HUDEP-2 (cell line): ENCODE results near the gene FGGY.

Experiments used
- DNase-seq, 76 experiments: peaks; one replicate each; lab custom pipeline; 2025; ENCODE audit not compliant: unreplicated experiment in 76 of 76; lab: John Stamatoyannopoulos, UW

FGGY gene

DNA sequence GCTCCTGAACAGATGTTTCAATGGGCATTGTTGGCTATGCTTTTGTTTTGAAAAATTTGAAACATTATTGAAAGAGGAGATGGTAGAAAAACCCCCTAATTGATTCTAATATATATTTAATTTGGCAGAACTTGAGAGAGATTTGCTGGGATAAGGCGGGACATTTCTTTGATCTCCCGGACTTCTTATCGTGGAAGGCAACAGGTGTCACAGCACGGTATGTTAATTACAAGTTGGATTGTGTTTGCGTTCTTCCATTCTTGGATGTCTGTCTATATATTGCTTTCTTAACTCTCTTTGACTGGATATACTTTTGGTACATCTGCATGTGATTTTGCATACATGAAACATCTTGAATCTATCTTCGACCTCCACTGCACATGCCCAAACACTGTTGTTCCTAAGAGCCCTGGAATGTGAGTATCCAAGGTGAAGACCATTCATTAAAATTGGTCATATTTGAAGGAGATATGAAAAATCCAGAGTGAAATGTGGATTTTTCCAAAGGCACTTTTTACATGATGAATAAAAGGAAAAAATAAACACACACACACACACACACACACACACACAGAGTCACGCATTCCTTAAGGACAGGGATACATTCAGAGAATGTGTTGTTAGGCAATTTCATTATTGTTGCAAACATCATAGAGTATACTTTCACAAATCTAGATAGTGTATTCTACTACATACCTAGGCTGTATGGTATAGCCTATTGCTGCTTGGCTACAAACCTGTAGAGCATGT lies 81.9 kb downstream of the FGGY start:
- no peak for DNase-seq

DNA sequence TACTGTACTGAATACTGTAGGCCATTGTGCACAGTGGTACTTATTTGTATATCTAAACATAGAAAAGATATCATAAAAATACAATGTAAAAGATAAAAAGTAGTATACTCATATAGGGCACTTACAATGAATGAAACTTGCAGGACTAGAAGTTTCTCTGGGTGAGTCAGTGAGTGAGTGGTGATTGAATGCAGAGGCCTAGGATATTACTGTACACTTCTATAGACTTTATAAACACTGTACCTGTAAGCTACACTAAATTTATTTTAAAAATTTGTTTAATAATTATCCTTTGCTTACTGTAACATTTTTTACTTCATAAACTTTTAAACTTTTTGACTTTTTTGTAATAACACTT lies 82.5 kb downstream of the FGGY start:
- DNase-seq: no peak

DNA sequence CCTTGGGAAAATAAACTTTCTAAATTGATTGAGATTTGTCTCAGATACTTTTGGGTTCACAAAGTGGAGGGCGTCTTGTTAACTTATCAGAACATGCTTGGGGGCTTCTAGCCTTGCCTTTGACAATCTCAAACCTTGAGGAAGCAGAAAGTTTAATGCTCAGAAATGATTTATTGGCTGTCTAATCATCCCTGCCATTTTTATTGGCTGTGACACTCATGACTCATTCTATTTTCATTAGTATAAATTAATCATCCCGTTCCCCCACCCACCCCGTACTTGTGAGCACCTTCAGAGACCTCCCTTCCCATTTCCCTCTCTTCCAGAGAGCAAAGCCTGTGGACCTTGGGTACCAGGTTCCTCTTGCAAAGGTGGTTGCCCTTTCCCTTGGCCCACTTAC lies 87.1 kb downstream of the FGGY start:
- no peak for DNase-seq

DNA sequence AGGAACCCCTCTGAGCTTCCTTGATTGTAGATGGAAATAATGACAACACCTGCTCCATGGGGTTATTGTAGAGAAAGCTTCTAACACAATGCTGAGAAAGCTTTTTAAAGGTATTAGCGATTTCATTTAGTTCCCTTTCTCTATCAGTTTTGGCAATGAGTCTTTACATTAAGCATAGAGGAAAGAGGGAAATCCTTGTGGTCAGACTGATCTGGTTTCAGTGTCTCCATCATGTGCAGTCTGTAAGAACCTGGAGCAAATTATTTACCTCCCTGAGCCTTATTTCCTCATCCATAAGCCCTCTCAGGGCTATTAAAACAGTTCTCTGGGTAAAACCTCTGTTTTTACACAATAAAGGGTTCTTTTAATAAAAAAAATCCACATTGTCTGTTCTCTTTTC lies 87.5 kb downstream of the FGGY start:
- no peak for DNase-seq

DNA sequence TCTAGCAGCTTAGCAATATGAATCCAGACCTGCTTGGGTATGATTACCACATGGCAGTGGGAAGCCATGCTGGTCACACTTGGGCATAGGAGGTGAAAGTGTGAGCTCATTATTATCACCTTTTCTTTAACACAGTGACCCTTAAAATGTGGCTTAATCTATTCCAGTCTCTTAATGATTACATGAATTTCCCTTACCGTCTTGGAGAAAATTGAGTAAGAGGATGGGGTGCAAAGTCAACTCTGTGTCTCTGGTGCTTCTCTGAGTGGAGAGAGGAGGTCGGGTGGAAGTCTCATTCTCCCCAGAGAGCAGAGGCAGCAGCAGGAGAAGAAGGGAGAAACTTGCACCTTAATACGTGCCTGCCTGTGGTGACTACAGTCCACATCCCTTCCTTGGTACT lies 91.3 kb downstream of the FGGY start:
- no peak for DNase-seq

DNA sequence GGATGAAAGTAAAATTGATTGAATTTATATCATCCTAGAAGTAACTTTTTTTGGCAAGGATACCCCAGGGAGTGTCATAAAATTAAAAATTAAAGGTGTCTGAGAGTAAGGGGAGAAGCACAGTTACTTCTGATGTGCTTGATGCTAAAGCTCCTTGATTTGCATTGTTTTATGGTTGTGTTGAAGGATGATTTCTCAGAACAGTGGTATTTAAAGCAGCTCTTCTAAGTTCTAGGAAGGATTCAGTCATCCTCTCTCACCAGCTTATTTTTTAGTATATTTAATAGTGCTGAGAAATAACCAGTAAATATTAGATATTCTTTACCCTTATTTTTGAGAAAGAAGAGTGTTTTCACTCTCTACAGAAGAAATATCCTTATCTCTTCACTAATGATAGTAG lies 93.0 kb downstream of the FGGY start:
- no peak for DNase-seq

DNA sequence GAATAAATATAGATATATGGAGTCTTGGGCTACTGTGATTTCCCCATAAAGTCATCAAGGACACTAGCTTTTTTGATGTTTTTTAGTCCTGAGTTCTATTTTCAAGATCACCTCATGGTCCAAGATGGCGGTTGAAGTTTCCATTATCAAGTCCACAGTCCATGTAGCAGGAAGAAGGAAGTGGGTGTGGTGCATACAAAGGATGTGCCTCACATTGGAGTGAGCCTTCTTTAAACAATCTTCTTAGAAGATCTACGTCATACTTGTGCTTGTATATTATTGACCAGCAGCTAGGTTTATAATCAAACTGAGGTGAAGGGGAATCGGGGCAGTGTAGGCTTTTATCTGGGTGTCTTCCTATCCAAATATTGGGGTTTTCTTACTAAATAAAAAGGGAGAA lies 93.4 kb downstream of the FGGY start:
- no peak for DNase-seq

DNA sequence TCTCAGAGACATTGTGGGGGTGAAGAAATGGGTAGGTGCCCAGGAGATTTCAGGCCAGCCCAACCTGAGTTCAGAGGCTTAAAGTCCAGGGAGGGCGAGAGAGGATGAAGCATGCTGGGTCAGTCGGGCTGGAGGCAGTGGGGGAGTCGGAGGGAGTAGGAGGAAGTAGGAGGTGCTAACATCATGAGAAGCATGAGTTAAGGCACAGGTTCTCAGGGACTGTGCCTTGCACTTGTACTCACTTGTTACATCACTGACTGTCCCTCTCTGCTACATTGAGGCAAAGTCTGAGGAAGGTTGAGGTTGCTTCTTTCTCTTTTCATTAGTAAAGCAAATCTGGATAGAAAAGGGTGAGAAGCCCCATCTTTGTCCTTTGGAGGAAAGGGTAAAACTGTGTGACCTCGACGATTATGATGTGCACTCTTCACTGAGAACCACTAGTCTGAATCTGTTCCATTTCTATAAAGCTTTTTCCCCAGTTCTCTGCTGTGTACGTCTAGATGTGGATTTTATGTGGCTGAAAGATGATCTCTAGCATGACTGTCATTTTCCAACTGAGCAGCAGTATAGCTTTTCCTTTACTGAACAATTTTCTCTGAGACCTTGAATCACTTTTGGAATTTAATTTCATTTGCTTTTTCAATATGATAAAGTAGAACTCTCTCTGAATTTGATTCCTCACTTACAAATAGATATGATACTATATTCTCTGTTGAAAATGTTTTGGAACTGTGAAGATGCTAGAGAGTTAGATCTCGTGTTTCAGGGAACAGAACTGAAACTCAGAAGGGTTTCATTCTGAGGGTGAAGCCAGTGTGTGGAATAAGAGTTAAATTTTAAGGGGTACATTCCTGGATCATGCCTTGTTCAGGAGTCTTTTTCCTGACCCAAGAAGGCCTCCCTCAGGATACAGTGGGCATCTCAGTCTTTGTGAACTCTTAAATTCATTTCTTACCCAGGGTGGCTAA lies 94.6 kb downstream of the FGGY start:
- DNase-seq: no peak

DNA sequence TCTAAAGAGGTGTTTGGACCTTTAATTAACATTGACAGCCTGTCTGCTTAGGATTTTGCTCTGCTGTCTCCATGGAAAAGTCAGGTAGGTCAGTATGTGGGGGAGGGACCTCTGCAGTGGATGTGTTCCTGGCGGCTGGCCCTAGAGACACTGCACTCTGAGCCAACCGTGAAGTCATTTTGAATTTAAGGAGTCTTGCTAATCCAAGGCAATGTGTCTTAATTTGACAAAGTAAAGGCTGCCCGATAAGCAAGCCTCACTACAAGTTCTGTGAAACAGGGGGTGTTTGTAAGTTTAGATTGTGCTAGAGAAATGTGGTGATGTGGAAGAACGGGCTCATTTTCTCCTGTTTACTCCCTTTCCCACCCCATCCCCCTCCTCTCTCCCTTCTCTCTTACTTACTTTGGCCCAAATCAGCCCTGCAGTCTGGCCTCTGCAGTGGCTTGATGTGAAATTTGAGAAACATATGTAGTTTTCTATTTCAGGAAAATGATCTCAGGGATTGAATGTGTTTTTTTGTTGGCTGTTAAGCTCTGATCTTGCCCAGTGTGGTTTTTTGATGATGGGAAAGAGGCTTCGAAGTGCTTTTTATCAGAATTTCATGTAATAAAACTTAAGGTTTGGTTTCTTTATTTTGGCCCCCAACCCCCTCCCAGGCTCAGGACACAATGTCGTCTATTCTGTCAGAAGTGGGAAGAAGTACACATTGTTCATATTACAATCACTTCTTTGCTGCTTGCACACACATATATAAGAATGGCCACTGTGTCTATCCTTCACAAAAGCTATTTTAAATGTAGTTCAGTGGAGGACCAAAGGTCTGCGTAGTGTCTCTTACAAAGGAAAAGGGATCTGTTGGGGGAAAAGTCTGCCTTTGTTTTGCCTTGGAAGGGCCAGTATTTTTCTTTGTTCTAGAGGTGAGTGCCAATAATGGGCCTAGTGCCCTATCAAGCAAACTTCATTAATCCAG lies 96.6 kb downstream of the FGGY start:
- DNase-seq: no peak

DNA sequence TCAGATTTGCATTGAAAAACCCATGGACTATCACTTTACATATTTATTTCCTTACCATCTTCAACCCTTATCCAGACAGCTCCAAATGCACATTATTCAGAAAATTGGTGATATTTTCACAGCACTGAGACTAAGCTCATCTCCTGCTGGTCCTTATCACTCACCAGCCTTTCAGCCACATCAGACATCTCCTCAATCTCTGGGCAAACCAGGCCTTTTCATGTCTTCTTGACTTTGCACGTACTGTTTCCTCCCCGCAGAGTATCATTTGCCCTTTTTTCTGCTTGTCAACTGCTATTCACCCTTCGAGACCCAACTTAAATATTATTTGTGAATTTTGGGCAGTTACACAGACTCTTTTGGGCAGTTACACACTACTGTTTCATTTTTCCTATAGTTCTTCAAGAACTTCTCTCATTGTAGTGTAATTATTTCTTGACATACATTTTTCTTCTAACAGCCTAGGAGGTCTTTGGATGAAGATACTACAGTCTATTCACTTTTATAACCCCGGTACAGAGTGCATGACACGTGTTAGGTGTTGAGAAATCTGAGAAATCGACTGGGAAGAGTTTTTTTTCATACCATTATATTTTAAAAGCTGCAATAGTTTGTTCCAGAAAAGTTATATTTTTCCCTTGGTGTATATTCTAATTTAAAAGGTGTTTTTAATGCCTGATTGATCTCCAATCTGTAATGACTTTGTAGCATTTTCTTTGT lies 98.0 kb downstream of the FGGY start:
- no peak for DNase-seq

DNA sequence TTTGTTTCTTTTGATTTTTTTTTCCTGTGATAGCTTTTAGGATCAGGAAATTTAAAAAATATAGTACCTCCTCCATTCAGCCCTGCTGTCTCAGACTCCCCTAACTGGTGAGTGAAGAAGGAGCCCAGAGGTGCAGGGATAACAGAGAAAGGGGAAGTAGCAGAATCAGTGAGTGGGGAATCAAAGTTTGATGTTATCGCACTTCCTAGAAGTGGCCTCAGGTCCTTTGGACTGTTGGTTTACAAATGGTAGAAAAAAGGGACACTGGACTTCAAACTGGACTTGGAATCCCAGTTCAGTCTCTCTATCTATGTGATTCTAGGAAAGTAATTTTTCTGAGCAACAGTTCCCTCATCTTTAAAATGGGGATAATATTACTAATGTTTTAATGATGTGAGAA lies 99.5 kb downstream of the FGGY start:
- DNase-seq: no peak

DNA sequence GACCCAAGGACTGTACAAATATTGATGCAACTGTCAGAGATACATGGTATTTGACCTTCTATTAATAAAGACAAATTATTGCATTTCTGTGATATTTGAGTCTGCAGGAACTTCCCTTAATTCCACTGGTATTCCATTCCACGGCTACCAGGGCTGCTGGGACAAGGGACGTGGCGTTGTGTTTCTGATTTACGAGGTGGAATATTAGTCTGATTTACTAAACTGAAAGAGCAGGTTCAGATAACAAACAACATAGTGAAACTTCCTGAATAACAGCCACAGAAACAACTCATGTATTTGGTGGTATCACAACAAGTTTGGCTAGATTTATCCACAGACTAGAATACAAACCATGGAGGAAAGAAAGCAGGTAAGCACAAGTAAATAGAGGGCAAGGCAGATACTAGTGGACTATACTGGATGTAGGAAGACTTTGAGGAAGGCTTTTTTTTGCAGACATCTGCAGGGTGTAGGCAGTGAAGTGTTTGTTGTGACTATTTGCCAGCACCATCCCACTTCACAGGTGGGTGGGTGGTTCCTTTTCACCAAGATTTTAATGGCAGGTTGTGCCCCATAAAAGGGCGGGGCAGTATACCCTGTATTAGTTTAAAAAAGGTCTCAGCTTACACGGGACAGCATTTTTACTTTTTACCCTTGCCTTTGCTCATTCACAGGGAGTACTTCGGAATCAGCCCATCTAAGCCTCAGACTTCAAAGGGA lies 100.4 kb downstream of the FGGY start:
- no peak for DNase-seq

DNA sequence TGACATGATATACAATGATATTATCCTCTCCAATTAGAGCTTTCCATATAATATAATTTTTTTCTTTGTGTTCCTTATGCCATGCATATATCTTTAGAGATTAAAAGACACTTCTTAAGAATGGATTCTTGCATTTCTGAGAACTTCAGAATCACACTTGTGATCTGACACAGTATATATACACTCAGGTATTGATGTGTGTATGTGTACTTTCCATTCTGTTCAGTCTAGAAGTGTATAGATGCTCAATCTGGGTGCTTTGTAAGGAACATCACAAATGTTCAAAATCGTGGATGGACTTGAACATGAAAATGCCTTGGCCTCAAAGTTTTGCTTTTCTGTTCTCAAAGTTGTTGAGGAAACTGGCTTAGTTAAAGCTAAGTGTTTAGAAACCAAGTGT lies 102.7 kb downstream of the FGGY start:
- no peak for DNase-seq

DNA sequence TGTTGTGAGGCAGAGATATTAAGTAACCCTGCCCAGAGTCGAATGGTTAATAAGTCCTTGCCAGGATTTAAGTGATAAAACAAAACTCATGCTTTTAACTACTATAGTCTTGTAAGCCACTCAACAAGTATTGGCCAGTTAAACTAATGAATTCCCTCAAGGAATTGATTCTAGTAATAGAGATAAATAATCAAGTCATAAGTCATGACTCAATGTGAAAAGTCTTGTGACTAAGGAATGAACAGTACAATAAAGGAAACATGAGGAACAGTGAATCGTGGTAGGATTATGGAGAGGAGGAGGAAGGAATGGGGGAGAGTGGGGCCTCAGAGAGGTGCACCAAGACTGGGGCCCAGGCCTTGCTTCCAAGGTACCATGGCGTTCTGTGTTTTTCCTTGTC lies 104.7 kb downstream of the FGGY start:
- DNase-seq: no peak

DNA sequence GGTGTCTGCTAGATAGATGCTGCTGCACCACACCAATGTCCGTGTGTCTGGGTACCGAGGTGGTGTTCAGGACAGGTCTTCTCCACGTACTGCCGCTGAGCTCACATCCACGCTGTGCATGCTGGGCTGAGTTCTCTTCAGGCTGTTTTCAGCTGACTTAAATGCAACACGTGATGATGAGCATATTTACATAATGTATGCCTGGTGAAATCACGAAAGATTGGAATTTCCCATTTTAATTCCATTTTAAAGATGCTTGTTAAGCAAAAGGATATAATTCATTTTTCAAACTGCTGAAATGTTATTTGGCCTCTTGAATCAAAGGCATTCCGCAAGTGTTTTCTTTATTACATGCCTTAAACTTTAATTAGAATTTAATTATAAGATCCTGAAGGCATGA lies 107.9 kb downstream of the FGGY start:
- DNase-seq: no peak

DNA sequence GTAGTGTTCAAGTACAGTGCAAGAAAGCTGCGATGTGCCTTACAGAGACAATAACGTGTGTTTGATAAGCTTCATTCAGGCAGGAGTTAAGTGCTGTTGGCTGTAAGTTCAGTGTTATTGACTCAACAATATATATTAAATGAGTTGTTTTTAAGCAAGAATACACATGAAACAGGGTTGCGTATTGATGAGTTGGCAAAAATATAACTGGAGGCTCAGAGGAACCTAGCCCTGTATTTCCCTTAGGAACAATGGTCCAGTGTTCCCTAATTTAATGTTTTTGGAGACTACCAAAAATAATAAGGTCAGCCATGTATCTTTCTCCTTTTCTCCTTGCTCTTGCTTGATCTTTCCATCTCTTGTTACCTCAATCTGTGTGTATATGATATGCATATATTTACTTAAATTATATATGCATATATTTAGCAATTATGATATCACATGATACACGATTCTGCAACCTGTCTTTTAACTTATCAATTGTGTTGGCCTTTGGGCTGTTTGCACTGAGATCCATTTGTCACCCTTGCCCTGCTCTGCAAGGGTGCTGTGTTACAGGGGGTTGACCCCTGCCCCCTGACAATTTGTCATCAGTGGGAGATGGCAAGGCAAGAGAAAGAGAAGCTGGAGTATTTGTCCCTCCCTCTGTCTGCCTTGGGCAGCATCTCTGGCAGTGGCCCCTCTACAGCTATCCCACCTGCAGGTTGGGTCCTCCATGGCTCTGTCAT lies 109.7 kb downstream of the FGGY start:
- DNase-seq: no peak

DNA sequence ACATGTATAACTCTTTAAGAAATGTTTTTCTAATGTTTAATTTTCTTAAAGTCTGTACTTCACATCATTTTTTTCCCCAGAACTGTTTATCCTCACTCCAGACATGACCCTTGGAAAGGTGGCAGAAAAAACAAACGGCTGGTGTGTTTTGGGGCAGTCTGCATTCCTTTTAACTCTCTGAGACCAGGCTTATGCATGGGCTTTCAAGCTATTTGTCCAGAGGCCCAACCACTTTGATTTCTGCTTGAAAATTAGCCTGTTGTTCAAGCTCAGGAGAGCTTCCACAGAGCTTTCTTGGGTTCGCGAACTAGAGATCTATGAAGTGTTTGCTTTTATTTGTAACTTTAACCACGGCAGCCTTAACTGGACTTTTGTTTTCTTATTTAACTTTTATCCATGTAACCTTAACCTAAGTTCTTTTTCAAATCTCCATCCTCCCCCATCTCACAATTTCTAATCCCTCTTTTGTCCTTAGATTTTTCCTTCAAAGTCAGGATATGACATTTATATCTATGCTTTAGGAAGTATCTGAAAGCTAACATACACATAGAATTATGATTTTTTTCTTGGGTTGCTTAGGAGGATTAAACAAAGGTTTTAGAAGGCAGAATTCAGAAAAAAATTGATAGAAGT lies 111.8 kb downstream of the FGGY start:
- no peak for DNase-seq

DNA sequence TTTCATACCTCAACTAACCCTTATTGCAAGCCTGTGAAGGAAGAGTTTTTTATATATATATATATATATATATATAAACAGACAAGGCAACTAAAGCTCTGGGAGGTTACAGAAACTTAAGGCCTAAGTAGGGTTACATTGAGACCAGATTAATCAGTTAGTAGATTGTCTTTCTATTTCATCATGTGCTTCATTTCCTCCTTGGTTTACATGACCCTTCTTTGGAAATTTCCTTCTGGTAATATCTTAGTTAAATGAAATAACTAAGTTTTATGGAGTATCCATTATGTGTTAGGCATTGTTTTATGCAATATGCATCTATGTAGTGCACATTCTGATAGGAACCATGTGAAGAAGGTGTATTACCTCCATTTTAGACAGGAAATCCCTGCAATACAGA lies 112.7 kb downstream of the FGGY start:
- no peak for DNase-seq

DNA sequence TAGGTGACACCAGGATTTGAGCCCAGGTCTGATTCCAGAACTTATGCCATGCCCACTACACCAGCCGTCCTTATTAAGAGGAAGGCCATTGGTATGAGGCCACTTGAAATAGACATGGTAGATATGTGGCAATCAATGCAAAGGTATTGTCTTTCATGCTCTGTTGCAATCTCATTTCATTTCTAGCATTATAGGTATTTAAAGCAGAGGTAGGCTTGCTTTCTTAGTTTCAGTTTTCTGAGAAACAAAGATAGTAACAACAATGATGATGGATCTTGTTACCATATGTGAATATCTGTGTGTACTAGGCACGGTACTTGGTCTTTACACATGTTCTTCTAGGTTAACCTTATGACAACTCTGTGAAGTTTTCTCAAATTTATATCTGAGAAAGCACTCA lies 113.1 kb downstream of the FGGY start:
- DNase-seq: no peak
